Left ventricle myocardium inferior (tissue), 1 donor: ENCODE results near the gene EXOC7. TPM values are rescaled to one million over a fixed set of nuclear protein-coding genes. Genes with fewer than 3 reads are reported as not detected.
"Not testable (repeated sequence)": the region's sequence is repeated elsewhere in the genome, so short reads cannot be mapped to it uniquely, and the experiment has no call there.

Experiments used
- DNase-seq: peaks from one replicate; pipeline ENCODE4 v3.0.0-alpha.2; 2020
- H3K27ac ChIP-seq: fragments of 200-600 bp; replicated peaks from 2 replicates; pipeline ENCODE4 v1.8.0; 2021
- H3K27me3 ChIP-seq: fragments of 200-600 bp; 2 replicates; pipeline ENCODE4 v1.8.0; 2021; ENCODE audit warnings: low read depth
- H3K36me3 ChIP-seq: fragments of 200-600 bp; 2 replicates; pipeline ENCODE4 v1.8.0; 2021
- H3K4me1 ChIP-seq: fragments of 200-600 bp; 2 replicates; pipeline ENCODE4 v1.8.0; 2021
- H3K4me3 ChIP-seq: fragments of 200-600 bp; 2 replicates; pipeline ENCODE4 v1.8.0; 2021; ENCODE audit warnings: mild to moderate bottlenecking, moderate library complexity
- H3K9me3 ChIP-seq: fragments of 200-600 bp; replicated peaks from 2 replicates; pipeline ENCODE4 v1.8.0; 2021
- CTCF ChIP-seq: fragments of 200-600 bp; IDR thresholded peaks from 2 replicates; pipeline ENCODE4 v1.8.0; 2021; ENCODE audit warnings: antibody characterized with exemption, mild to moderate bottlenecking, borderline replicate concordance
- intact Hi-C: fragments of 100-400 bp; cut with micrococcal nuclease; formaldehyde crosslinking; loops from one replicate; pipeline ENCODE4 v1.11.0; 2022
- total RNA-seq: library from RNA; stranded (reverse); fragmentation: NEBNext Ultra II Directional; extraction: Animal tissue kit (Norgen Biotek cat#: 25700); gene quantifications from one replicate; pipeline ENCODE4 v1.2.1, GENCODE V29; 2021
- donor health status: DM: no; HTN: yes; CAD: no; lungs with severe emphysema.

EXOC7 gene
- total RNA-seq, 1 donor from 2014 or later, result 81.1 TPM

GRCh38 chr17:76049836-76050537 is 53.6 kb downstream of the EXOC7 start:
- Histone ChIP-seq H3K27me3 (no peaks in the 10 kb centered on the region), H3K27ac (no peak overlapping the region), H3K4me1 (peaks cover 7% of the 10 kb centered on the region), H3K4me3 (no peak overlapping the region), H3K9me3 (no peaks in the 10 kb centered on the region), H3K36me3 (peaks cover 99% of the 10 kb centered on the region)
- TF ChIP-seq CTCF, result no peak
- no peak for DNase-seq
- intact Hi-C loops, result no loop called here

- DNase-seq, result no peak
- intact Hi-C loops, result no loop called here
- no peak for TF ChIP-seq CTCF
- H3K4me3 ChIP-seq, result no peak overlapping the region
- no peak overlapping the region for H3K27ac ChIP-seq
- peaks cover 7% of the 10 kb centered on the region for H3K4me1 ChIP-seq
- no peaks in the 10 kb centered on the region for H3K9me3 ChIP-seq
- H3K36me3 ChIP-seq, result peaks cover 99% of the 10 kb centered on the region
- no peaks in the 10 kb centered on the region for H3K27me3 ChIP-seq
These were observed 54.3 kb downstream of the EXOC7 start for GRCh38 chr17:76049239-76049638.

GRCh38 chr17:76048711-76049110 is 54.9 kb downstream of the EXOC7 start:
- no peak overlapping the region for H3K27ac ChIP-seq

GRCh38 chr17:76048025-76048605 is 55.5 kb downstream of the EXOC7 start:
- TF ChIP-seq CTCF, result no peak
- Histone ChIP-seq H3K27ac (no peak overlapping the region), H3K27me3 (no peaks in the 10 kb centered on the region), H3K4me1 (peaks cover 7% of the 10 kb centered on the region), H3K4me3 (no peak overlapping the region), H3K9me3 (no peaks in the 10 kb centered on the region), H3K36me3 (peaks cover 99% of the 10 kb centered on the region)
- no peak for DNase-seq
- intact Hi-C loops, result no loop called here

More at GRCh38 chr17:76048711-76049110, 54.9 kb downstream of the EXOC7 start:
- peaks cover 99% of the 10 kb centered on the region for H3K36me3 ChIP-seq
- H3K4me3 ChIP-seq, result no peak overlapping the region
- no peak for DNase-seq
- H3K27me3 ChIP-seq, result no peaks in the 10 kb centered on the region
- intact Hi-C loops, result no loop called here
- no peaks in the 10 kb centered on the region for H3K9me3 ChIP-seq
- TF ChIP-seq CTCF, result no peak
- peaks cover 7% of the 10 kb centered on the region for H3K4me1 ChIP-seq

GRCh38 chr17:76046064-76046463 is 57.5 kb downstream of the EXOC7 start:
- no peak for TF ChIP-seq CTCF
- peaks cover 100% of the 10 kb centered on the region for H3K36me3 ChIP-seq
- no peaks in the 10 kb centered on the region for H3K27me3 ChIP-seq
- no peaks in the 10 kb centered on the region for H3K9me3 ChIP-seq
- peaks cover 5% of the 10 kb centered on the region for H3K4me1 ChIP-seq
- no peak overlapping the region for H3K27ac ChIP-seq
- intact Hi-C loops, result no loop called here
- no peak for DNase-seq
- no peak overlapping the region for H3K4me3 ChIP-seq

- H3K9me3 ChIP-seq, intact Hi-C loops, H3K4me3 ChIP-seq, H3K27ac ChIP-seq, H3K27me3 ChIP-seq, DNase-seq, H3K4me1 ChIP-seq: not testable (repeated sequence)
- H3K36me3 ChIP-seq, result peaks cover 100% of the 10 kb centered on the region
These were observed 59.0 kb downstream of the EXOC7 start for GRCh38 chr17:76044475-76045007.

- intact Hi-C loops, result not testable (repeated sequence)
- peaks cover 99% of the 10 kb centered on the region for H3K36me3 ChIP-seq
These were observed 60.7 kb downstream of the EXOC7 start for GRCh38 chr17:76042868-76043267.

More at GRCh38 chr17:76042868-76043267, 60.7 kb downstream of the EXOC7 start:
- not testable (repeated sequence) for DNase-seq, H3K27me3 ChIP-seq, H3K4me3 ChIP-seq, H3K9me3 ChIP-seq, H3K4me1 ChIP-seq, H3K27ac ChIP-seq
